T-cell (primary cell): Measurements from ENCODE around the gene SFTPB. TPM values are rescaled to one million over a fixed set of nuclear protein-coding genes. Genes with fewer than 3 reads are reported as not detected.

Experiments
- ATAC-seq, 4 experiments: fragments of 200-7000 bp in 3 of 4; fragments of 150-1000 bp in 1 of 4; cut with Tn5 transposase; replicated peaks in 1 of 4; 1 replicate in 3 of 4; 2 replicates in 1 of 4; pipeline ENCODE4 v1.10.0; 2021; ENCODE audit warnings: moderate library complexity in 3 of 4, mild to moderate bottlenecking in 2 of 4, moderate number of reproducible peaks in 1 of 4
- CTCF ChIA-PET, 2 donors: fragments of 300-600 bp; sonication (Branson Sonifier 250); formaldehyde crosslinking; loops; one replicate each; lab custom pipeline; 2022; ENCODE audit warnings: antibody characterized with exemption in 2 of 2; lab: Charles Lee
- POLR2A ChIA-PET, 2 donors: fragments of 300-600 bp; sonication (Branson Sonifier 250); formaldehyde crosslinking; loops; one replicate each; lab custom pipeline; 2022; ENCODE audit warnings: antibody characterized with exemption in 2 of 2; lab: Charles Lee
- DNase-seq, 35 experiments: peaks; one replicate each; pipeline versions ENCODE4 v3.0.0 to v3.0.0-alpha.2; 2013 to 2023
- H3K27ac ChIP-seq: one replicate; pipeline ENCODE4 v1.5.1; 2013; ENCODE audit warnings: low read length
- H3K27me3 ChIP-seq, 2 experiments: replicated peaks in 1 of 2; 1 replicate in 1 of 2; 2 replicates in 1 of 2; pipeline versions ENCODE4 v1.6.1 to v1.7.0; 2013; ENCODE audit warnings: low read length in 1 of 2, mixed read lengths in 1 of 2; ENCODE audit not compliant: control insufficient read depth in 2 of 2, insufficient read depth in 2 of 2; ENCODE audit errors: extremely low read depth in 1 of 2
- H3K36me3 ChIP-seq, 2 donors: 1 replicate in 1 of 2; 2 replicates in 1 of 2; pipeline versions ENCODE4 v1.6.1 to v1.7.0; 2013; ENCODE audit warnings: low read length in 1 of 2; ENCODE audit not compliant: control insufficient read depth in 2 of 2, insufficient read depth in 1 of 2; ENCODE audit errors: extremely low read depth in 1 of 2
- H3K4me1 ChIP-seq, 2 experiments: 1 replicate in 1 of 2; 2 replicates in 1 of 2; pipeline versions ENCODE4 v1.6.1 to v1.7.0; 2013; ENCODE audit warnings: low read length in 2 of 2, mixed read lengths in 1 of 2; ENCODE audit not compliant: insufficient read depth in 2 of 2, control insufficient read depth in 1 of 2; ENCODE audit errors: extremely low read depth in 1 of 2
- H3K4me3 ChIP-seq, 2 donors: 1 replicate in 1 of 2; 2 replicates in 1 of 2; pipeline versions ENCODE4 v1.5.1 to v1.7.0; 2013; ENCODE audit warnings: mild to moderate bottlenecking in 2 of 2, low read length in 1 of 2, moderate library complexity in 1 of 2; ENCODE audit not compliant: control insufficient read depth in 1 of 2; ENCODE audit errors: extremely low read depth in 1 of 2
- H3K9me3 ChIP-seq: 2 replicates; pipeline ENCODE4 v1.7.0; 2013
- H3K27ac Mint-ChIP-seq, 2 donors: one replicate each; pipeline ENCODE4 v1.8.0; 2020 to 2021; ENCODE audit warnings: mild to moderate bottlenecking in 2 of 2, mixed read lengths in 2 of 2
- H3K27me3 Mint-ChIP-seq, 2 donors: one replicate each; pipeline ENCODE4 v1.8.0; 2021 to 2022; ENCODE audit warnings: mixed read lengths in 2 of 2
- H3K36me3 Mint-ChIP-seq: one replicate; pipeline ENCODE4 v1.8.0; 2021; ENCODE audit warnings: mixed read lengths
- H3K4me1 Mint-ChIP-seq, 3 donors: one replicate each; pipeline ENCODE4 v1.8.0; 2020 to 2022; ENCODE audit warnings: mixed read lengths in 3 of 3, mild to moderate bottlenecking in 1 of 3
- H3K4me3 Mint-ChIP-seq, 3 donors: one replicate each; pipeline ENCODE4 v1.8.0; 2020 to 2022; ENCODE audit warnings: mild to moderate bottlenecking in 3 of 3, mixed read lengths in 3 of 3, moderate library complexity in 3 of 3
- H3K9me3 Mint-ChIP-seq, 3 donors: one replicate each; pipeline ENCODE4 v1.8.0; 2020 to 2022; ENCODE audit warnings: mixed read lengths in 3 of 3
- WGBS: methylation state at CpG from one replicate; pipeline ENCODE4 v1.1.5; 2013; ENCODE audit warnings: missing lambda C conversion rate; ENCODE audit not compliant: insufficient coverage; 5-methylcytosine and 5-hydroxymethylcytosine counted together
- total RNA-seq, 35 experiments: library from RNA in 6 of 35; stranded (reverse) in 6 of 35; fragments of 120-200 nt in 1 of 35; gene quantifications; one replicate each; pipeline versions ENCODE4 v1.2.1 to v1.2.4 and lab custom pipeline; 2013 to 2026

The SFTPB gene
- total RNA-seq, 5 donors from 2014 or later (not counting 1 experiment from before 2014, with no cell fraction given): 11.6 to 18.6 (median 16.0) TPM; not detected in 2

- peaks cover 0 to 15% (median 6%) of the 10 kb centered on the region in 3 donors for H3K4me1 Mint-ChIP-seq
- Histone ChIP-seq H3K4me3 (no peak overlapping the region), H3K27ac (no peak overlapping the region), H3K27me3 (no peaks in the 10 kb centered on the region), H3K36me3 (peaks cover 22 to 94% of the 10 kb centered on the region in 2 donors), H3K9me3 (no peaks in the 10 kb centered on the region), H3K4me1 (no peaks in the 10 kb centered on the region)
- ChIA-PET CTCF (interaction anchor here in 1 of 2 donors (0.7 kb wide), 1 partner anchor 450 kb away, joined by 4 read pairs; no protein-coding TSS in a partner anchor), POLR2A (interaction anchor here in 1 of 2 donors (0.5 to 0.6 kb wide), 2 partner anchors 78 to 308 kb away, joined by 3 to 4 read pairs; no protein-coding TSS in a partner anchor)
- no peaks in the 10 kb centered on the region for H3K9me3 Mint-ChIP-seq
- WGBS: 96% methylated on average over 6 of the region's 8 CpGs
- no peak overlapping the region for H3K27ac Mint-ChIP-seq
- no peaks in the 10 kb centered on the region for H3K27me3 Mint-ChIP-seq
- H3K36me3 Mint-ChIP-seq: peaks cover 58% of the 10 kb centered on the region
- ATAC-seq: no peak
- no peak overlapping the region for H3K4me3 Mint-ChIP-seq
- DNase-seq: no peak
These were observed 23.1 kb downstream of the SFTPB start for GRCh38 chr2:85644909-85645308.

- 20% methylated on average over 1 of the region's 3 CpGs for WGBS
- Mint-ChIP-seq H3K4me1 (peaks cover 0 to 15% (median 6%) of the 10 kb centered on the region in 3 donors), H3K9me3 (no peaks in the 10 kb centered on the region), H3K27ac (peak overlapping the region; percentile 12 to 37), H3K36me3 (peaks cover 46% of the 10 kb centered on the region), H3K27me3 (no peaks in the 10 kb centered on the region), H3K4me3 (no peak overlapping the region)
- ChIA-PET CTCF (interaction anchor here in 1 of 2 donors (0.7 kb wide), 1 partner anchor 132 kb away, joined by 3 read pairs; no protein-coding TSS in a partner anchor), POLR2A (no interaction called here)
- Histone ChIP-seq H3K4me1 (no peaks in the 10 kb centered on the region), H3K4me3 (no peak overlapping the region), H3K9me3 (no peaks in the 10 kb centered on the region), H3K27ac (peak overlapping the region; percentile 29), H3K27me3 (no peaks in the 10 kb centered on the region), H3K36me3 (peaks cover 23 to 92% of the 10 kb centered on the region in 2 donors)
- ATAC-seq: no peak
- no peak for DNase-seq
These were observed 25.3 kb downstream of the SFTPB start for GRCh38 chr2:85642725-85643124.

- no peaks in the 10 kb centered on the region for H3K9me3 Mint-ChIP-seq
- H3K36me3 ChIP-seq: peaks cover 15 to 88% of the 10 kb centered on the region in 2 donors
- H3K9me3 ChIP-seq: no peaks in the 10 kb centered on the region
- ChIA-PET POLR2A (interaction anchor here in 1 of 2 donors (0.6 kb wide), 1 partner anchor 20 kb away, joined by 11 read pairs; no protein-coding TSS in a partner anchor), CTCF (interaction anchor here in 1 of 2 donors (0.6 to 3.0 kb wide), 2 partner anchors 20 to 71 kb away, joined by 5 to 48 read pairs; no protein-coding TSS in a partner anchor)
- no peak overlapping the region for H3K4me3 ChIP-seq
- H3K27me3 Mint-ChIP-seq: no peaks in the 10 kb centered on the region
- no peak overlapping the region for H3K27ac ChIP-seq
- H3K4me1 ChIP-seq: peaks cover 0 to 2% of the 10 kb centered on the region in 2 experiments
- H3K27ac Mint-ChIP-seq: peak overlapping the region in 1 of 2 donors; percentile 35
- 98% methylated on average over 3 of the region's 4 CpGs for WGBS
- H3K36me3 Mint-ChIP-seq: peaks cover 52% of the 10 kb centered on the region
- no peaks in the 10 kb centered on the region for H3K27me3 ChIP-seq
- no peak overlapping the region for H3K4me3 Mint-ChIP-seq
- peaks cover 17 to 20% (median 17%) of the 10 kb centered on the region in 3 donors for H3K4me1 Mint-ChIP-seq
- DNase-seq (no peak), ATAC-seq (no peak)
These were observed 32.4 kb downstream of the SFTPB start for GRCh38 chr2:85635636-85636035.

GRCh38 chr2:85635011-85635410, 33.0 kb downstream of the SFTPB start:
- H3K27ac ChIP-seq: no peak overlapping the region
- peaks cover 17 to 89% of the 10 kb centered on the region in 2 donors for H3K36me3 ChIP-seq
- peak overlapping the region in 1 of 2 donors; percentile 58 for H3K27ac Mint-ChIP-seq
- CTCF ChIA-PET: interaction anchor here in 1 of 2 donors (0.6 to 3.0 kb wide), 2 partner anchors 20 to 72 kb away, joined by 5 to 48 read pairs; no protein-coding TSS in a partner anchor
- no peak for ATAC-seq
- 97% methylated on average over 3 of the region's 8 CpGs for WGBS
- peaks cover 0 to 2% of the 10 kb centered on the region in 2 experiments for H3K4me1 ChIP-seq
- POLR2A ChIA-PET: no interaction called here
- H3K27me3 Mint-ChIP-seq: no peaks in the 10 kb centered on the region
- H3K9me3 Mint-ChIP-seq: no peaks in the 10 kb centered on the region
- DNase-seq: no peak
- H3K36me3 Mint-ChIP-seq: peaks cover 52% of the 10 kb centered on the region
- no peak overlapping the region for H3K4me3 Mint-ChIP-seq
- H3K4me3 ChIP-seq: no peak overlapping the region
- H3K4me1 Mint-ChIP-seq: peaks cover 17 to 20% (median 18%) of the 10 kb centered on the region in 3 donors
- H3K27me3 ChIP-seq: no peaks in the 10 kb centered on the region
- no peaks in the 10 kb centered on the region for H3K9me3 ChIP-seq

- H3K9me3 Mint-ChIP-seq: no peaks in the 10 kb centered on the region
- Histone ChIP-seq H3K36me3 (peaks cover 28 to 80% of the 10 kb centered on the region in 2 donors), H3K27me3 (no peaks in the 10 kb centered on the region), H3K4me1 (peaks cover 0 to 4% of the 10 kb centered on the region in 2 experiments), H3K27ac (no peak overlapping the region), H3K9me3 (no peaks in the 10 kb centered on the region), H3K4me3 (no peak overlapping the region)
- H3K27ac Mint-ChIP-seq: peak overlapping the region in 1 of 2 donors; percentile 22
- WGBS: no CpG with 5 or more reads among the region's 3 CpGs
- no peak overlapping the region for H3K4me3 Mint-ChIP-seq
- H3K27me3 Mint-ChIP-seq: no peaks in the 10 kb centered on the region
- CTCF ChIA-PET: interaction anchor here (0.6 to 0.7 kb wide), 2 partner anchors 14 to 20 kb away, joined by 3 to 6 read pairs; partner anchors contain the start of gene C2orf68 (in 1 of the 2)
- H3K4me1 Mint-ChIP-seq: peaks cover 11 to 27% (median 19%) of the 10 kb centered on the region in 3 donors
- ATAC-seq: no peak
- DNase-seq: no peak
- POLR2A ChIA-PET: interaction anchor here in 1 of 2 donors (0.9 kb wide), 1 partner anchor 12 kb away, joined by 3 read pairs; no protein-coding TSS in a partner anchor
- H3K36me3 Mint-ChIP-seq: peaks cover 50% of the 10 kb centered on the region
These were observed 36.7 kb downstream of the SFTPB start for GRCh38 chr2:85631316-85631715.

- H3K9me3 Mint-ChIP-seq: no peaks in the 10 kb centered on the region
- H3K4me3 Mint-ChIP-seq: no peak overlapping the region
- peak overlapping the region; percentile 39 to 79 for H3K27ac Mint-ChIP-seq
- no peak overlapping the region for H3K4me3 ChIP-seq
- H3K9me3 ChIP-seq: no peaks in the 10 kb centered on the region
- H3K4me1 Mint-ChIP-seq: peaks cover 6 to 16% (median 11%) of the 10 kb centered on the region in 3 donors
- H3K4me1 ChIP-seq: peaks cover 0 to 4% of the 10 kb centered on the region in 2 experiments
- peaks cover 43 to 83% of the 10 kb centered on the region in 2 donors for H3K36me3 ChIP-seq
- peaks cover 55% of the 10 kb centered on the region for H3K36me3 Mint-ChIP-seq
- ChIA-PET POLR2A (interaction anchor here (0.5 to 0.9 kb wide), 3 partner anchors 9 to 852 kb away, joined by 3 to 5 read pairs (median 3); no protein-coding TSS in a partner anchor), CTCF (interaction anchor here (1.2 to 2.1 kb wide), 2 partner anchors 8 to 9 kb away, joined by 3 to 10 read pairs; no protein-coding TSS in a partner anchor)
- no peaks in the 10 kb centered on the region for H3K27me3 ChIP-seq
- H3K27me3 Mint-ChIP-seq: no peaks in the 10 kb centered on the region
- peak in 2 of 4 experiments; percentile 45 to 76 for ATAC-seq
- DNase-seq: peak in 1 of 35 experiments; percentile 36
- peak overlapping the region; percentile 12 for H3K27ac ChIP-seq
- 50% methylated on average over 1 of the region's 2 CpGs for WGBS
These were observed 39.3 kb downstream of the SFTPB start for GRCh38 chr2:85628658-85629057.
